Parietal lobe (tissue), 1 donor: ENCODE data around the gene CTAGE4. TPM values are rescaled to one million over a fixed set of nuclear protein-coding genes. Genes with fewer than 3 reads are reported as not detected.

ENCODE experiments used
- total RNA-seq: library from RNA; depleted of rRNA; stranded (reverse); fragments of >200 nt; gene quantifications from one replicate; pipeline ENCODE4 v1.2.3, GENCODE V29; 2014

The CTAGE4 gene, protein sequence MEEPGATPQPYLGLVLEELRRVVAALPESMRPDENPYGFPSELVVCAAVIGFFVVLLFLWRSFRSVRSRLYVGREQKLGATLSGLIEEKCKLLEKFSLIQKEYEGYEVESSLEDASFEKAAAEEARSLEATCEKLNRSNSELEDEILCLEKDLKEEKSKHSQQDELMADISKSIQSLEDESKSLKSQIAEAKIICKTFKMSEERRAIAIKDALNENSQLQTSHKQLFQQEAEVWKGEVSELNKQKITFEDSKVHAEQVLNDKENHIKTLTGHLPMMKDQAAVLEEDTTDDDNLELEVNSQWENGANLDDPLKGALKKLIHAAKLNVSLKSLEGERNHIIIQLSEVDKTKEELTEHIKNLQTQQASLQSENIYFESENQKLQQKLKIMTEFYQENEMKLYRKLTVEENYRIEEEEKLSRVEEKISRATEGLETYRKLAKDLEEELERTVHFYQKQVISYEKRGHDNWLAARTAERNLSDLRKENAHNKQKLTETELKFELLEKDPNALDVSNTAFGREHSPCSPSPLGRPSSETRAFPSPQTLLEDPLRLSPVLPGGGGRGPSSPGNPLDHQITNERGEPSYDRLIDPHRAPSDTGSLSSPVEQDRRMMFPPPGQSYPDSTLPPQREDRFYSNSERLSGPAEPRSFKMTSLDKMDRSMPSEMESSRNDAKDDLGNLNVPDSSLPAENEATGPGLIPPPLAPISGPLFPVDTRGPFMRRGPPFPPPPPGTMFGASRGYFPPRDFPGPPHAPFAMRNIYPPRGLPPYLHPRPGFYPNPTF
- total RNA-seq = 1.6 TPM

DNA sequence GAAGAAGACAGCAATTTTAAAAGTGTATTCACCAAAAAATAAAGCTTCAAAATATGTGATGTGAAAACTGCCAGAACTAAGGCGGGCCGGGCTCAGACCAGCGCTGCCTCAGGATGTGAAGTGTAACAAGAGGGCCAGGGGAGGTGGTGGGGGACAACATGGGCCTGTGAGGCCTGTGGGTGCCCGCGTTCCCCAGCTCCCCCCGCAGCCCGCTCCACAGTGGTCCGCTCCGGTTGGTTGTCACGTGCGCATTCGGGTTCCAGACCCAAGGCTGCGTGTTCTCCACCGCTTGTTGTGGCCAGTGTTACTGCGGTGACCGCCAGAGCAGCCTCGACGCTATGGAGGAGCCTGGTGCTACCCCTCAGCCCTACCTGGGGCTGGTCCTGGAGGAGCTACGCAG, at the start of gene CTAGE4:
TSS of gene CTAGE4 (plus strand) at position 301 of the 400 bp plus-strand sequence. CDS start at position 339, 38 bp downstream.

GRCh38 chr7:144195212-144195872, 12.1 kb downstream of the CTAGE4 start, which contains the start of gene ARHGEF35:
Gene ARHGEF35, minus strand, starts transcription at chr7:144195833. Its CDS starts 7,450 bp downstream, at chr7:144188383.

Other genes with a start within 250 kb of the CTAGE4 start
- not detected for gene OR2F2, start 248.2 kb upstream of the CTAGE4 start, total RNA-seq
- not detected for gene OR2F1, start 228.6 kb upstream of the CTAGE4 start, total RNA-seq
- gene OR6B1, start 183.1 kb upstream of the CTAGE4 start, total RNA-seq = not detected
- gene OR2A5, start 134.5 kb upstream of the CTAGE4 start, total RNA-seq = not detected
- not detected for gene OR2A25, start 113.7 kb upstream of the CTAGE4 start, total RNA-seq
- not detected for gene OR2A12, start 97.2 kb upstream of the CTAGE4 start, total RNA-seq
- not detected for gene OR2A2, start 73.9 kb upstream of the CTAGE4 start, total RNA-seq
- gene OR2A14, start 60.3 kb upstream of the CTAGE4 start, total RNA-seq = not detected
- gene ARHGEF35, start 12.4 kb downstream of the CTAGE4 start, total RNA-seq = 1.6 TPM
- gene OR2A42, start 56.1 kb downstream of the CTAGE4 start, total RNA-seq = under 0.01 TPM
- 0.94 TPM for gene OR2A7, start 81.3 kb downstream of the CTAGE4 start, total RNA-seq
- gene CTAGE8, start 85.8 kb downstream of the CTAGE4 start, total RNA-seq = not detected
- not detected for gene OR2A1, start 129.0 kb downstream of the CTAGE4 start, total RNA-seq
- 1.3 TPM for gene ARHGEF5, start 171.9 kb downstream of the CTAGE4 start, total RNA-seq
- not detected for gene NOBOX, start 220.2 kb downstream of the CTAGE4 start, total RNA-seq